HepG2 (cell line): ENCODE data around the gene HOXA5.

Experiments used
- BHLHE40 ChIP-seq: IDR thresholded peaks from 2 replicates; pipeline ENCODE4 v1.6.1; 2011; ENCODE audit warnings: low read length, improper control_type of control experiment
- CEBPB ChIP-seq: IDR thresholded peaks from 2 replicates; pipeline ENCODE4 v1.6.1; 2011; ENCODE audit warnings: low read depth, low read length, improper control_type of control experiment, borderline replicate concordance
- CHD4 ChIP-seq: fragments of 200-600 bp; sonication (generic); IDR thresholded peaks from 2 replicates; pipeline ENCODE4 v1.7.0; 2017; ENCODE audit warnings: mild to moderate bottlenecking, low read length, borderline replicate concordance
- CTCF ChIP-seq: sonication (generic); formaldehyde crosslinking; IDR thresholded peaks from 2 replicates; pipeline ENCODE4 v1.5.0; 2020; ENCODE audit warnings: mild to moderate bottlenecking, missing genetic modification reagents, moderate library complexity
- ELF4 ChIP-seq: sonication (generic); formaldehyde crosslinking; IDR thresholded peaks from 2 replicates; pipeline ENCODE4 v1.5.0; 2020; ENCODE audit warnings: missing genetic modification reagents, mild to moderate bottlenecking, moderate library complexity, borderline replicate concordance
- EZH2 ChIP-seq: conservative IDR thresholded peaks from 2 replicates; pipeline ENCODE4 v1.6.1; 2012; ENCODE audit warnings: mild to moderate bottlenecking, low read depth, low read length, moderate library complexity
- FLYWCH1 ChIP-seq: sonication (generic); formaldehyde crosslinking; IDR thresholded peaks from 2 replicates; pipeline ENCODE4 v1.8.1; 2023; ENCODE audit warnings: mild to moderate bottlenecking, missing genetic modification reagents
- HDAC2 ChIP-seq: sonication (generic); formaldehyde crosslinking; IDR thresholded peaks from 2 replicates; pipeline ENCODE4 v1.4.0; 2020; ENCODE audit warnings: missing genetic modification reagents
- KAT8 ChIP-seq: IDR thresholded peaks from 2 replicates; pipeline ENCODE4 v1.6.1; 2016; ENCODE audit warnings: missing genetic modification reagents, missing compliant biosample characterization
- RAD51 ChIP-seq: fragments of 450-650 bp; IDR thresholded peaks from 2 replicates; pipeline ENCODE4 v1.6.1; 2016; ENCODE audit warnings: borderline replicate concordance
- TERF1 ChIP-seq: sonication (generic); formaldehyde crosslinking; IDR thresholded peaks from 2 replicates; pipeline ENCODE4 v1.8.0; 2022; ENCODE audit warnings: mild to moderate bottlenecking, missing genetic modification reagents, moderate library complexity
- USF2 ChIP-seq, 2 experiments: sonication (generic) in 1 of 2; formaldehyde crosslinking in 1 of 2; IDR thresholded peaks; 2 replicates each; pipeline versions ENCODE4 v1.5.1 to v1.6.1; 2011 to 2020; ENCODE audit warnings: borderline replicate concordance in 1 of 2, low read depth in 1 of 2, low read length in 1 of 2, mild to moderate bottlenecking in 1 of 2, missing genetic modification reagents in 1 of 2, moderate library complexity in 1 of 2
- ZNF740 ChIP-seq: sonication (generic); formaldehyde crosslinking; IDR thresholded peaks from 2 replicates; pipeline ENCODE4 v1.4.0; 2020; ENCODE audit warnings: missing genetic modification reagents
- TF ChIP-seq, protein P1 (sequence below): sonication (generic); formaldehyde crosslinking; IDR thresholded peaks from 2 replicates; pipeline ENCODE4 v1.8.0; 2022; ENCODE audit warnings: mild to moderate bottlenecking, missing genetic modification reagents, borderline replicate concordance

GRCh38 chr7:27161214-27161720, 17.8 kb upstream of the HOXA5 start:
- TF ChIP-seq, protein P1, sequence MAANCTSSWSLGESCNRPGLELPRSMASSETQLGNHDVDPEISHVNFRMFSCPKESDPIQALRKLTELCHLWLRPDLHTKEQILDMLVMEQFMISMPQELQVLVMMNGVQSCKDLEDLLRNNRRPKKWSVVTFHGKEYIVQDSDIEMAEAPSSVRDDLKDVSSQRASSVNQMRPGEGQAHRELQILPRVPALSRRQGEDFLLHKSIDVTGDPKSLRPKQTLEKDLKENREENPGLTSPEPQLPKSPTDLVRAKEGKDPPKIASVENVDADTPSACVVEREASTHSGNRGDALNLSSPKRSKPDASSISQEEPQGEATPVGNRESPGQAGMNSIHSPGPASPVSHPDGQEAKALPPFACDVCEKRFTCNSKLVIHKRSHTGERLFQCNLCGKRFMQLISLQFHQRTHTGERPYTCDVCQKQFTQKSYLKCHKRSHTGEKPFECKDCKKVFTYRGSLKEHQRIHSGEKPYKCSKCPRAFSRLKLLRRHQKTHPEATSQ (CRISPR knock-in tag) = no peak
- no peak for TF ChIP-seq USF2 (IDR thresholded peaks at IDR 0.05; ENCODE audit: low read depth, low read length)
- no peak for TF ChIP-seq USF2 (CRISPR knock-in tag; IDR thresholded peaks at IDR 0.05; ENCODE audit: borderline replicate concordance)
- no peak for TF ChIP-seq EZH2
- TF ChIP-seq KAT8 = no peak
- TF ChIP-seq BHLHE40 = no peak
- no peak for TF ChIP-seq HDAC2 (CRISPR knock-in tag)
- TF ChIP-seq FLYWCH1 (CRISPR knock-in tag) = no peak
- TF ChIP-seq CTCF = no peak
- no peak for TF ChIP-seq RAD51
- no peak for TF ChIP-seq CHD4
- TF ChIP-seq TERF1 (CRISPR knock-in tag) = no peak
- TF ChIP-seq ZNF740 (CRISPR knock-in tag) = no peak
- no peak for TF ChIP-seq ELF4
- TF ChIP-seq CEBPB = no peak
